ENCODE results near the gene WDR75. TPM values are rescaled to one million over a fixed set of nuclear protein-coding genes. Genes with fewer than 3 reads are reported as not detected.

The WDR75 gene
- total and polyA plus RNA-seq, 2 donors (not counting 3 experiments of a cell fraction or from before 2014, with no cell fraction given) = 17.4 to 44.8 TPM

- intact Hi-C loops (cut with micrococcal nuclease) = loop anchor here (1.0 kb wide), 1 partner anchor 115 kb away; no protein-coding TSS in a partner anchor
- POLR2A ChIA-PET = interaction anchor here (0.9 kb wide), 1 partner anchor 34 kb away, joined by 4 read pairs; the partner anchor contains the start of gene WDR75
- TF ChIP-seq GATA2 (IDR thresholded peaks at IDR 0.05; ENCODE audit: insufficient read depth, insufficient read length, low read depth, low read length) (no peak), MAX (IDR thresholded peaks at IDR 0.05; ENCODE audit: insufficient read depth, insufficient read length) (no peak), POLR2AphosphoS5 (IDR thresholded peaks at IDR 0.05; ENCODE audit: insufficient read depth, low read depth, low read length) (no peak), MYC (IDR thresholded peaks at IDR 0.05; ENCODE audit: low read depth, low read length) (no peak), JUN (IDR thresholded peaks at IDR 0.05; ENCODE audit: borderline replicate concordance, insufficient read depth, insufficient read length, low read depth) (no peak), FOS (IDR thresholded peaks at IDR 0.05; ENCODE audit: borderline replicate concordance, insufficient read depth, low read length) (no peak), EZH2 (IDR thresholded peaks at IDR 0.05; ENCODE audit: borderline replicate concordance, low read depth, low read length, severe bottlenecking) (no peak), CTCF (IDR thresholded peaks at IDR 0.05; ENCODE audit: extremely low read depth in 1 of 2, insufficient read depth in 1 of 2, low read depth in 1 of 2, low read length in 2 of 2) (no peak), POLR2A (IDR thresholded peaks at IDR 0.05; ENCODE audit: low read depth, low read length) (no peak)
- Histone ChIP-seq H3K4me2 (ENCODE audit: insufficient read depth, low read length) (peak overlapping the region; percentile 81), H3K9ac (replicated peaks; ENCODE audit: extremely low read depth, insufficient read depth, low read length) (peak overlapping the region; percentile 63), H3K4me3 (replicated peaks in 1 of 3; ENCODE audit: insufficient read depth in 1 of 3, low read depth in 1 of 3, low read length in 3 of 3) (no peak overlapping the region), H3K27me3 (ENCODE audit: control insufficient read depth in 2 of 2, insufficient read depth in 2 of 2, low read length in 2 of 2) (no peaks in the 10 kb centered on the region), H3K9me1 (replicated peaks; ENCODE audit: control insufficient read depth, extremely low read depth, insufficient read depth, low read length) (no peaks in the 10 kb centered on the region), H4K20me1 (replicated peaks; ENCODE audit: control insufficient read depth, extremely low read depth, insufficient read depth, low read length) (no peaks in the 10 kb centered on the region), H3K36me3 (ENCODE audit: control insufficient read depth in 2 of 2, extremely low read depth in 1 of 2, insufficient read depth in 2 of 2, low read length in 2 of 2) (no peaks in the 10 kb centered on the region), H3K79me2 (ENCODE audit: control insufficient read depth, insufficient read depth, low read length) (no peaks in the 10 kb centered on the region), H3K9me3 (replicated peaks; ENCODE audit: control insufficient read depth, insufficient read depth, low read length) (no peaks in the 10 kb centered on the region), H3K27ac (ENCODE audit: insufficient read depth, low read depth, low read length) (peak overlapping the region; percentile 90), H3K4me1 (ENCODE audit: control insufficient read depth, extremely low read depth, insufficient read depth, low read length) (peaks cover 33% of the 10 kb centered on the region), H2AFZ (ENCODE audit: low read depth, low read length) (peak overlapping the region; percentile 79)
- FAIRE-seq = no peak
- CTCF ChIA-PET = interaction anchor here (1.0 to 4.4 kb wide), 8 partner anchors 12 to 882 kb away, joined by 3 to 38 read pairs (median 8); no protein-coding TSS in a partner anchor
- no TSS peak for BruUV-seq (replicated peaks)
- no peak for DNase-seq (ENCODE audit: low read depth, low spot score)
- dilution Hi-C loops (cut with MboI; ENCODE audit: extremely low pct_ligation_motif_present, low sequenced_read_pairs) = no loop called here
These were observed 34.6 kb upstream of the WDR75 start for GRCh38 chr2:189406586-189407233.

Measured in endothelial cell of umbilical vein (primary cell).